Mucosa of descending colon (tissue), 3 donors: Measurements from ENCODE around the gene ARF3. TPM values are rescaled to one million over a fixed set of nuclear protein-coding genes. Genes with fewer than 3 reads are reported as not detected.

Source experiments
- ATAC-seq: fragments of 200-7000 bp; cut with Tn5 transposase; one replicate; pipeline ENCODE4 v1.9.1; 2020; ENCODE audit warnings: mild to moderate bottlenecking, moderate library complexity
- DNase-seq, 3 donors: peaks; one replicate each; pipeline ENCODE4 v3.0.0-alpha.2; 2020
- H3K36me3 ChIP-seq: fragments of 200-600 bp; one replicate; pipeline ENCODE4 v1.8.0; 2021; ENCODE audit warnings: low read depth, mild to moderate bottlenecking
- H3K4me1 ChIP-seq: fragments of 200-600 bp; one replicate; pipeline ENCODE4 v1.8.0; 2021; ENCODE audit warnings: low read depth, mild to moderate bottlenecking
- H3K4me3 ChIP-seq: fragments of 200-600 bp; one replicate; pipeline ENCODE4 v1.8.0; 2021; ENCODE audit warnings: mild to moderate bottlenecking
- H3K9me3 ChIP-seq: fragments of 200-600 bp; one replicate; pipeline ENCODE4 v1.8.0; 2021; ENCODE audit warnings: mild to moderate bottlenecking
- intact Hi-C, 2 donors: fragments of 100-400 bp; cut with DNase I in 1 of 2; cut with micrococcal nuclease in 1 of 2; formaldehyde crosslinking; loops; one replicate each; pipeline versions ENCODE4 v1.11.0 to v1.11.1; 2022; cut with DNase I, micrococcal nuclease
- total RNA-seq, 3 donors: library from RNA; stranded (reverse); fragmentation: NEBNext Ultra II Directional in 2 of 3; extraction: Animal tissue kit (Norgen Biotek cat#: 25700) in 2 of 3; gene quantifications; one replicate each; pipeline versions ENCODE4 v1.2.1 to v1.2.4, GENCODE V29; 2021 to 2023
- TF ChIP-seq, protein P1 (sequence below): fragments of 200-600 bp; IDR thresholded peaks from one replicate; pipeline ENCODE4 v1.8.0; 2022; ENCODE audit warnings: antibody characterized with exemption, mild to moderate bottlenecking
- donor health status: DM: no; HTN: no; CAD: no; lungs with moderate emphysema.
- donor health status: DM: no; HTN: no; CAD: no.
- donor health status: DM: no; HTN: yes; CAD: no.

The ARF3 gene
- total RNA-seq, 3 donors from 2014 or later = 207 to 280 (median 266) TPM

DNA sequence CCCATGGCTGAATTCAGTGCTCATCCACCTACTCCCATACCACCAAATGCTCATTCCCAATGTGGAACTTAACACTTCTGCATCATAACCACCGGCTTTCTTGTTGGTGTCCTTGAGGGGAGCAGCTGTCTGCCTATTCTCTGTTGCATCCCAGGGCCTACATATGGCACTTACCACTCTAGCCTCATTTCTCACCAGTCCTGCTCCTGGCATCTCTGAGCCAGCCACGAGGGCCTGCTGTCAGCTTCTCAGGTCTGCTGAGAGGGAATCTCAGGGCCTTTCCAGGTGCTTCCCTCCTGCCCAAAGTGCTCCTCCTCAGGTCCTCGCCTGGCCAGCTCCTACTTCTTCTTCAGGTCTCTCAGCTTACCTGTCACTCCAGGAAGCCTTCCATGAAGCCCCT is 67.6 kb downstream of the ARF3 start:
- Histone ChIP-seq H3K9me3 (no peaks in the 10 kb centered on the region), H3K4me1 (no peaks in the 10 kb centered on the region), H3K4me3 (no peak overlapping the region), H3K36me3 (no peaks in the 10 kb centered on the region)
- DNase-seq (no peak), ATAC-seq (no peak)
- TF ChIP-seq, protein P1, sequence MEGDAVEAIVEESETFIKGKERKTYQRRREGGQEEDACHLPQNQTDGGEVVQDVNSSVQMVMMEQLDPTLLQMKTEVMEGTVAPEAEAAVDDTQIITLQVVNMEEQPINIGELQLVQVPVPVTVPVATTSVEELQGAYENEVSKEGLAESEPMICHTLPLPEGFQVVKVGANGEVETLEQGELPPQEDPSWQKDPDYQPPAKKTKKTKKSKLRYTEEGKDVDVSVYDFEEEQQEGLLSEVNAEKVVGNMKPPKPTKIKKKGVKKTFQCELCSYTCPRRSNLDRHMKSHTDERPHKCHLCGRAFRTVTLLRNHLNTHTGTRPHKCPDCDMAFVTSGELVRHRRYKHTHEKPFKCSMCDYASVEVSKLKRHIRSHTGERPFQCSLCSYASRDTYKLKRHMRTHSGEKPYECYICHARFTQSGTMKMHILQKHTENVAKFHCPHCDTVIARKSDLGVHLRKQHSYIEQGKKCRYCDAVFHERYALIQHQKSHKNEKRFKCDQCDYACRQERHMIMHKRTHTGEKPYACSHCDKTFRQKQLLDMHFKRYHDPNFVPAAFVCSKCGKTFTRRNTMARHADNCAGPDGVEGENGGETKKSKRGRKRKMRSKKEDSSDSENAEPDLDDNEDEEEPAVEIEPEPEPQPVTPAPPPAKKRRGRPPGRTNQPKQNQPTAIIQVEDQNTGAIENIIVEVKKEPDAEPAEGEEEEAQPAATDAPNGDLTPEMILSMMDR = no peak
- intact Hi-C loops = loop anchor here (5.0 kb wide), 2 partner anchors 32 to 37 kb away; partner anchors contain the start of gene DDX23 (in 1 of the 2)

Other genes with a start within 250 kb of the ARF3 start
- 10 to 100 TPM; 25.7 to 40.9 (median 31.1) TPM for gene CCNT1, start 240.8 kb downstream of the ARF3 start, total RNA-seq
- 100 to 1,000 TPM in 2 of 3 donors, 10 to 100 TPM in 1; 91.6 to 207 (median 102) TPM for gene ADCY6, start 168.4 kb downstream of the ARF3 start, total RNA-seq
- gene CACNB3, start 139.0 kb downstream of the ARF3 start, total RNA-seq = 10 to 100 TPM; 31.8 to 49.4 (median 45.1) TPM
- 100 to 1,000 TPM in 1 of 3 donors, 10 to 100 TPM in 2; 70.0 to 105 (median 91.0) TPM for gene DDX23, start 105.3 kb downstream of the ARF3 start, total RNA-seq
- 1 to 10 TPM; 1.1 to 3.5 (median 2.4) TPM for gene RND1, start 91.6 kb downstream of the ARF3 start, total RNA-seq
- gene FKBP11, start 32.0 kb downstream of the ARF3 start, total RNA-seq = 10 to 100 TPM; 16.9 to 41.3 (median 22.9) TPM
- 1 to 10 TPM in 1 of 3 donors, under 1 TPM in 2; 0.49 to 1.1 (median 0.76) TPM for gene WNT10B, start 14.2 kb upstream of the ARF3 start, total RNA-seq
- not detected for gene WNT1, start 20.8 kb upstream of the ARF3 start, total RNA-seq
- gene DDN, start 41.9 kb upstream of the ARF3 start, total RNA-seq = under 1 TPM in 1 of 3 donors, not detected in 2; 0.12 TPM
- 10 to 100 TPM; 51.5 to 60.1 (median 52.2) TPM for gene PRKAG1, start 61.3 kb upstream of the ARF3 start, total RNA-seq
- gene KMT2D, start 103.3 kb upstream of the ARF3 start, total RNA-seq = 100 to 1,000 TPM in 1 of 3 donors, 10 to 100 TPM in 2; 83.3 to 102 (median 88.5) TPM
- gene RHEBL1, start 112.5 kb upstream of the ARF3 start, total RNA-seq = under 1 TPM; 0.23 to 0.58 (median 0.38) TPM
- gene DHH, start 137.3 kb upstream of the ARF3 start, total RNA-seq = under 1 TPM; 0.26 to 0.54 (median 0.46) TPM
- 10 to 100 TPM; 46.1 to 77.4 (median 68.1) TPM for gene LMBR1L, start 153.4 kb upstream of the ARF3 start, total RNA-seq
- gene TUBA1B, start 173.9 kb upstream of the ARF3 start, total RNA-seq = 100 to 1,000 TPM; 391 to 679 (median 491) TPM
- gene TUBA1A, start 231.6 kb upstream of the ARF3 start, total RNA-seq = 100 to 1,000 TPM in 1 of 3 donors, 10 to 100 TPM in 2; 20.5 to 295 (median 64.4) TPM